ENCODE data around the gene EZH1. TPM values are rescaled to one million over a fixed set of nuclear protein-coding genes. Genes with fewer than 3 reads are reported as not detected.
A peak's percentile ranks its signal among the peaks of the same experiment; 100 is the strongest.

EZH1 gene
- total RNA-seq: 10 to 100 TPM; 28.7 to 42.5 TPM
- 10 to 100 TPM; 43.0 to 53.5 TPM for polyA plus RNA-seq (ENCODE audit: insufficient read length in 2 of 2)
- long read RNA-seq, donor 1, full-length matches to known transcripts: 2 of 2 reads
- long read RNA-seq, donor 1, partial matches to known transcripts: 0 of 2 reads
- long read RNA-seq, donor 1, other reads (novel, unspliced or antisense): 0 of 2 reads
- long read RNA-seq, donor 2: 0 reads
- long read RNA-seq, donor 3: 0 reads
- long read RNA-seq, donor 4, partial matches to known transcripts: 41 of 43 reads
- long read RNA-seq, donor 4, other reads (novel, unspliced or antisense): 0 of 43 reads

GRCh38 chr17:42744806-42745617 lies at the start of gene EZH1:
Gene EZH1 (minus strand): TSS chr17:42745040. CDS start chr17:42728941, 16,099 bp downstream.
- no peaks in the 10 kb centered on the region for H3K9me3 ChIP-seq (ENCODE audit: control insufficient read depth, insufficient read depth, low read length)
- H3K36me3 ChIP-seq (ENCODE audit: control insufficient read depth, insufficient read depth, low read length): no peaks in the 10 kb centered on the region
- H3K27me3 ChIP-seq (ENCODE audit: control insufficient read depth, insufficient read depth, low read length): peaks cover 2% of the 10 kb centered on the region
- H3K27ac ChIP-seq (ENCODE audit: low read depth, low read length): peak within 1 kb of the TSS; percentile 79
- peak in 5 of 6 donors; percentile 80 to 98 (median 85) for DNase-seq (ENCODE audit: low read depth in 4 of 6, low spot score in 6 of 6)
- peaks cover 17% of the 10 kb centered on the region for H3K4me1 ChIP-seq (ENCODE audit: control insufficient read depth, insufficient read depth, low read length)
- H3K4me3 ChIP-seq (ENCODE audit: low read depth, low read length): peak within 1 kb of the TSS; percentile 74
- 5% methylated on average over 49 of the region's 50 CpGs for WGBS (ENCODE audit: insufficient coverage)

GRCh38 chr17:42792545-42792944 lies 47.7 kb upstream of the EZH1 start:
- peaks cover 15% of the 10 kb centered on the region for H3K27me3 ChIP-seq (ENCODE audit: control insufficient read depth, insufficient read depth, low read length)
- H3K36me3 ChIP-seq (ENCODE audit: control insufficient read depth, insufficient read depth, low read length): peaks cover 18% of the 10 kb centered on the region
- DNase-seq (ENCODE audit: low read depth in 4 of 6, low spot score in 6 of 6): no peak
- H3K4me1 ChIP-seq (ENCODE audit: control insufficient read depth, insufficient read depth, low read length): peaks cover 3% of the 10 kb centered on the region
- no peak overlapping the region for H3K27ac ChIP-seq (ENCODE audit: low read depth, low read length)
- H3K9me3 ChIP-seq (ENCODE audit: control insufficient read depth, insufficient read depth, low read length): no peaks in the 10 kb centered on the region
- no peak overlapping the region for H3K4me3 ChIP-seq (ENCODE audit: low read depth, low read length)
- WGBS (ENCODE audit: insufficient coverage): 20% methylated on average over 1 of the region's 5 CpGs

GRCh38 chr17:42791948-42792347 lies 47.1 kb upstream of the EZH1 start:
- no peak overlapping the region for H3K4me3 ChIP-seq (ENCODE audit: low read depth, low read length)
- WGBS (ENCODE audit: insufficient coverage): 100% methylated on average over 1 of the region's 2 CpGs
- DNase-seq (ENCODE audit: low read depth in 4 of 6, low spot score in 6 of 6): no peak
- peaks cover 21% of the 10 kb centered on the region for H3K27me3 ChIP-seq (ENCODE audit: control insufficient read depth, insufficient read depth, low read length)
- no peaks in the 10 kb centered on the region for H3K4me1 ChIP-seq (ENCODE audit: control insufficient read depth, insufficient read depth, low read length)
- peaks cover 18% of the 10 kb centered on the region for H3K36me3 ChIP-seq (ENCODE audit: control insufficient read depth, insufficient read depth, low read length)
- H3K9me3 ChIP-seq (ENCODE audit: control insufficient read depth, insufficient read depth, low read length): no peaks in the 10 kb centered on the region
- H3K27ac ChIP-seq (ENCODE audit: low read depth, low read length): no peak overlapping the region

GRCh38 chr17:42787266-42787665 lies 42.4 kb upstream of the EZH1 start:
- Histone ChIP-seq H3K27ac (ENCODE audit: low read depth, low read length) (no peak overlapping the region), H3K4me3 (ENCODE audit: low read depth, low read length) (no peak overlapping the region), H3K4me1 (ENCODE audit: control insufficient read depth, insufficient read depth, low read length) (peaks cover 26% of the 10 kb centered on the region), H3K36me3 (ENCODE audit: control insufficient read depth, insufficient read depth, low read length) (no peaks in the 10 kb centered on the region), H3K9me3 (ENCODE audit: control insufficient read depth, insufficient read depth, low read length) (no peaks in the 10 kb centered on the region), H3K27me3 (ENCODE audit: control insufficient read depth, insufficient read depth, low read length) (peaks cover 67% of the 10 kb centered on the region)
- WGBS (ENCODE audit: insufficient coverage): 87% methylated on average over 11 of the region's 11 CpGs
- DNase-seq (ENCODE audit: low read depth in 4 of 6, low spot score in 6 of 6): no peak

- H3K36me3 ChIP-seq (ENCODE audit: control insufficient read depth, insufficient read depth, low read length): no peaks in the 10 kb centered on the region
- peaks cover 88% of the 10 kb centered on the region for H3K27me3 ChIP-seq (ENCODE audit: control insufficient read depth, insufficient read depth, low read length)
- H3K4me3 ChIP-seq (ENCODE audit: low read depth, low read length): no peak overlapping the region
- no peak for DNase-seq (ENCODE audit: low read depth in 4 of 6, low spot score in 6 of 6)
- WGBS (ENCODE audit: insufficient coverage): 14% methylated on average over 45 of the region's 52 CpGs
- peaks cover 45% of the 10 kb centered on the region for H3K4me1 ChIP-seq (ENCODE audit: control insufficient read depth, insufficient read depth, low read length)
- H3K9me3 ChIP-seq (ENCODE audit: control insufficient read depth, insufficient read depth, low read length): no peaks in the 10 kb centered on the region
- H3K27ac ChIP-seq (ENCODE audit: low read depth, low read length): no peak overlapping the region
Observed at GRCh38 chr17:42784811-42785592, 40.2 kb upstream of the EZH1 start.

- 27% methylated on average over 21 of the region's 25 CpGs for WGBS (ENCODE audit: insufficient coverage)
- no peak overlapping the region for H3K27ac ChIP-seq (ENCODE audit: low read depth, low read length)
- H3K4me3 ChIP-seq (ENCODE audit: low read depth, low read length): no peak overlapping the region
- H3K9me3 ChIP-seq (ENCODE audit: control insufficient read depth, insufficient read depth, low read length): no peaks in the 10 kb centered on the region
- peak in 1 of 6 donors; percentile 24 for DNase-seq (ENCODE audit: low read depth in 4 of 6, low spot score in 6 of 6)
- H3K36me3 ChIP-seq (ENCODE audit: control insufficient read depth, insufficient read depth, low read length): no peaks in the 10 kb centered on the region
- peaks cover 48% of the 10 kb centered on the region for H3K4me1 ChIP-seq (ENCODE audit: control insufficient read depth, insufficient read depth, low read length)
- H3K27me3 ChIP-seq (ENCODE audit: control insufficient read depth, insufficient read depth, low read length): peaks cover 92% of the 10 kb centered on the region
Observed at GRCh38 chr17:42784409-42784808, 39.6 kb upstream of the EZH1 start.

GRCh38 chr17:42783791-42784138 lies 38.9 kb upstream of the EZH1 start:
- Histone ChIP-seq H3K27ac (ENCODE audit: low read depth, low read length) (no peak overlapping the region), H3K9me3 (ENCODE audit: control insufficient read depth, insufficient read depth, low read length) (no peaks in the 10 kb centered on the region), H3K36me3 (ENCODE audit: control insufficient read depth, insufficient read depth, low read length) (peaks cover 3% of the 10 kb centered on the region), H3K27me3 (ENCODE audit: control insufficient read depth, insufficient read depth, low read length) (peaks cover 90% of the 10 kb centered on the region), H3K4me3 (ENCODE audit: low read depth, low read length) (no peak overlapping the region), H3K4me1 (ENCODE audit: control insufficient read depth, insufficient read depth, low read length) (peaks cover 48% of the 10 kb centered on the region)
- WGBS (ENCODE audit: insufficient coverage): 20% methylated on average over 22 of the region's 22 CpGs
- DNase-seq (ENCODE audit: low read depth in 4 of 6, low spot score in 6 of 6): no peak

- Histone ChIP-seq H3K9me3 (ENCODE audit: control insufficient read depth, insufficient read depth, low read length) (no peaks in the 10 kb centered on the region), H3K27me3 (ENCODE audit: control insufficient read depth, insufficient read depth, low read length) (peaks cover 84% of the 10 kb centered on the region), H3K4me1 (ENCODE audit: control insufficient read depth, insufficient read depth, low read length) (peaks cover 48% of the 10 kb centered on the region), H3K4me3 (ENCODE audit: low read depth, low read length) (no peak overlapping the region), H3K36me3 (ENCODE audit: control insufficient read depth, insufficient read depth, low read length) (peaks cover 8% of the 10 kb centered on the region), H3K27ac (ENCODE audit: low read depth, low read length) (no peak overlapping the region)
- no peak for DNase-seq (ENCODE audit: low read depth in 4 of 6, low spot score in 6 of 6)
- WGBS (ENCODE audit: insufficient coverage): 30% methylated on average over 8 of the region's 9 CpGs
Observed at GRCh38 chr17:42783062-42783790, 38.4 kb upstream of the EZH1 start.

All from spinal cord (tissue), 10 donors.